Thoracic aorta (tissue), 2 donors: ENCODE measurements around the gene HNRNPK. TPM values are rescaled to one million over a fixed set of nuclear protein-coding genes. Genes with fewer than 3 reads are reported as not detected.

Experiments
- ATAC-seq: fragments of 150-250 bp; one replicate; pipeline ENCODE4 v1.8.0; 2017; ENCODE audit warnings: low read depth; ENCODE audit not compliant: insufficient number of reproducible peaks, low FRiP score
- DNase-seq: peaks from one replicate; pipeline ENCODE4 v3.0.0-alpha.2; 2020; ENCODE audit warnings: low spot score
- H3K27ac ChIP-seq, 2 donors: fragments of 200-600 bp; sonication (generic); 1 replicate in 1 of 2; 2 replicates in 1 of 2; pipeline ENCODE4 v1.5.1; 2016; ENCODE audit warnings: mild to moderate bottlenecking in 2 of 2, moderate library complexity in 2 of 2
- H3K27me3 ChIP-seq: fragments of 200-600 bp; sonication (generic); replicated peaks from 2 replicates; pipeline ENCODE4 v1.6.0; 2016; ENCODE audit warnings: mild to moderate bottlenecking; ENCODE audit not compliant: insufficient read depth
- H3K36me3 ChIP-seq: fragments of 200-600 bp; sonication (generic); one replicate; pipeline ENCODE4 v1.5.1; 2016
- H3K4me1 ChIP-seq, 2 donors: fragments of 200-600 bp; sonication (generic); 1 replicate in 1 of 2; 2 replicates in 1 of 2; pipeline versions ENCODE4 v1.5.1 to v1.6.0; 2016; ENCODE audit warnings: low read depth in 2 of 2, mild to moderate bottlenecking in 1 of 2; ENCODE audit not compliant: control insufficient read depth in 1 of 2
- H3K4me3 ChIP-seq: fragments of 200-600 bp; sonication (generic); 2 replicates; pipeline ENCODE4 v1.5.1; 2016; ENCODE audit warnings: mild to moderate bottlenecking
- H3K9me3 ChIP-seq: fragments of 200-600 bp; sonication (generic); 2 replicates; pipeline ENCODE4 v1.5.1; 2016
- CTCF ChIP-seq: fragments of 200-600 bp; sonication (generic); IDR thresholded peaks from one replicate; pipeline ENCODE4 v1.5.1; 2019; ENCODE audit warnings: antibody characterized with exemption
- total RNA-seq, 2 donors: library from RNA; depleted of rRNA; stranded (reverse); fragments of >200 nt; gene quantifications; one replicate each; pipeline versions ENCODE4 v1.1.0 to v1.2.3, GENCODE V29; 2016

Gene HNRNPK
- total RNA-seq, 2 donors from 2014 or later, result 326 to 392 TPM

- H3K4me3 ChIP-seq, result no peak overlapping the region
Observed at GRCh38 chr9:84002344-84002743, 22.3 kb upstream of the HNRNPK start.

GRCh38 chr9:84001621-84002020 is 21.6 kb upstream of the HNRNPK start:
- H3K9me3 ChIP-seq, result no peaks in the 10 kb centered on the region
- no peak for DNase-seq
- H3K4me1 ChIP-seq, result peaks cover 0 to 8% of the 10 kb centered on the region in 2 donors
- H3K27me3 ChIP-seq, result no peaks in the 10 kb centered on the region
- no peak overlapping the region for H3K27ac ChIP-seq
- no peak overlapping the region for H3K4me3 ChIP-seq
- no peaks in the 10 kb centered on the region for H3K36me3 ChIP-seq
- ATAC-seq, result no peak
- TF ChIP-seq CTCF, result no peak

More at GRCh38 chr9:84002344-84002743, 22.3 kb upstream of the HNRNPK start:
- H3K36me3 ChIP-seq, result no peaks in the 10 kb centered on the region
- H3K4me1 ChIP-seq, result peaks cover 0 to 8% of the 10 kb centered on the region in 2 donors
- no peaks in the 10 kb centered on the region for H3K9me3 ChIP-seq
- no peaks in the 10 kb centered on the region for H3K27me3 ChIP-seq
- DNase-seq, result no peak
- no peak for ATAC-seq
- H3K27ac ChIP-seq, result no peak overlapping the region
- no peak for TF ChIP-seq CTCF

- Histone ChIP-seq H3K27me3 (no peaks in the 10 kb centered on the region), H3K9me3 (no peaks in the 10 kb centered on the region), H3K27ac (no peak overlapping the region), H3K4me1 (peaks cover 0 to 8% of the 10 kb centered on the region in 2 donors), H3K4me3 (no peak overlapping the region), H3K36me3 (no peaks in the 10 kb centered on the region)
- TF ChIP-seq CTCF, result no peak
- DNase-seq, result no peak
- no peak for ATAC-seq
Observed at GRCh38 chr9:84000186-84000585, 20.2 kb upstream of the HNRNPK start.

DNA sequence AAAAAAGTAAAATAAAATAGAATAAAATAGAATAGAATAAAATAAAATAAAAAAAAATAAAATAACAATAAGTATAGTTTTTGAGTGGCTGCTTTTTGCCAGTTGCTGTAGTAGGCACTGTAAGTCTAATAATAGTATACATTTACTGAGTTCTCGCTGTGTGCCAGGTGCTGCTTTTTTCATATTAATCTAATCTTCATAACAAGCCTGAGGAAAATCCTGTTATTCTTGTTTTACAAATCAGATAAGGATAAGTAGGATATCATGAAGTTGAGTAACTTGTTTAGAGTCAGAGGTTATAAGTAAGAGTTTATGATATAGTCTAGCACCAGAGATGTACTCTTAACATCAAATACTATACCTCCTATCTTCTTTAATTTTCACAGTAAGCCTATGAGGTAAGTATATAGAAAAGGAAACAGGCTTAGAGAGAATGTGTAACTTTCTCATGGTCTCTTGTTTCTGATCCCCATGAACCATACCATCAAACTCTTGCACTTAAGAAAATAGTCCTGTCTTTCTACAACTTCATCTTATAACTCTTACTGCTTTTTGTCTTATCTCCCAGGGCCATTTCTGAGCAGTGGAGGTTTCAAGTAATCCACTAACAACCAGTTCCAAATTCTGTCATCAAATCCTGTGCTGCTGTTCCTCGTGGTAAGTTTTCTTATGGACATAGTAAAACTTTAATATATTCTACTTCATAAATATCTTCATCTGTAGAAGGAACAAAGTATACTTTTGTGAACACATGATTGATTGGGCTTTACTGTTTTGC is 19.3 kb upstream of the HNRNPK start:
- H3K9me3 ChIP-seq, result no peaks in the 10 kb centered on the region
- no peak overlapping the region for H3K27ac ChIP-seq
- no peak for ATAC-seq

DNA sequence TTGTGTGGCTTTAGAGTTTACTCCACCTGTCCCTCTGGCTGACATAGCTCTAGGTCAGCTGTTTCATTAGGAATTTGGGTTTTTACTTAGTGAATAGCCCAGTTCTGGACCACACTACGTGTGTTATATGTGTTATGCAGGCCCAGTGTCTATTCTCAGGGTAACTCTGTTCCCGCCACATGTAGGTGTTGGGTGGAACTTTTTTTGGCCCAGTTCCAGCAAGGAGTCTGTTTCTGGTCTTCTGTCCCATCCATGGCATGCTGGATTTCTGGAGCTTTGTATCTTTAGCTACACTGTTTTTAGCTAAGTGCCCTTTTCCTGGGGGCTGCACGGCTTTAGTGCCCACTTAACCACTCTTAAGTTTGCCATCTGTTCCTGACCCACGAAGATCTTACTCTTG is 16.1 kb upstream of the HNRNPK start:
- H3K9me3 ChIP-seq, result no peaks in the 10 kb centered on the region
- no peaks in the 10 kb centered on the region for H3K4me1 ChIP-seq
- no peak overlapping the region for H3K27ac ChIP-seq
- H3K36me3 ChIP-seq, result no peaks in the 10 kb centered on the region
- H3K27me3 ChIP-seq, result no peaks in the 10 kb centered on the region
- no peak for TF ChIP-seq CTCF
- no peak overlapping the region for H3K4me3 ChIP-seq
- DNase-seq (no peak), ATAC-seq (no peak)

More for the DNA sequence above, 19.3 kb upstream of the HNRNPK start:
- no peak for TF ChIP-seq CTCF
- H3K27me3 ChIP-seq, result no peaks in the 10 kb centered on the region
- H3K4me3 ChIP-seq, result no peak overlapping the region
- H3K36me3 ChIP-seq, result no peaks in the 10 kb centered on the region
- DNase-seq, result no peak
- peaks cover 0 to 8% of the 10 kb centered on the region in 2 donors for H3K4me1 ChIP-seq
